Retinal pigment epithelial cell (primary cell): ENCODE results near the gene SULT2B1.

Experiments used
- DNase-seq: peaks from one replicate; pipeline ENCODE4 v3.0.0-alpha.2; 2010; ENCODE audit warnings: low read depth
- H3K4me3 ChIP-seq: 2 replicates; pipeline ENCODE4 v1.5.1; 2011; ENCODE audit warnings: mild to moderate bottlenecking, low read length, control low read depth, moderate library complexity
- CTCF ChIP-seq: conservative IDR thresholded peaks from 2 replicates; pipeline ENCODE4 v1.5.1; 2011; ENCODE audit warnings: low read depth, low read length, control low read depth, inconsistent platforms

SULT2B1 gene

DNA sequence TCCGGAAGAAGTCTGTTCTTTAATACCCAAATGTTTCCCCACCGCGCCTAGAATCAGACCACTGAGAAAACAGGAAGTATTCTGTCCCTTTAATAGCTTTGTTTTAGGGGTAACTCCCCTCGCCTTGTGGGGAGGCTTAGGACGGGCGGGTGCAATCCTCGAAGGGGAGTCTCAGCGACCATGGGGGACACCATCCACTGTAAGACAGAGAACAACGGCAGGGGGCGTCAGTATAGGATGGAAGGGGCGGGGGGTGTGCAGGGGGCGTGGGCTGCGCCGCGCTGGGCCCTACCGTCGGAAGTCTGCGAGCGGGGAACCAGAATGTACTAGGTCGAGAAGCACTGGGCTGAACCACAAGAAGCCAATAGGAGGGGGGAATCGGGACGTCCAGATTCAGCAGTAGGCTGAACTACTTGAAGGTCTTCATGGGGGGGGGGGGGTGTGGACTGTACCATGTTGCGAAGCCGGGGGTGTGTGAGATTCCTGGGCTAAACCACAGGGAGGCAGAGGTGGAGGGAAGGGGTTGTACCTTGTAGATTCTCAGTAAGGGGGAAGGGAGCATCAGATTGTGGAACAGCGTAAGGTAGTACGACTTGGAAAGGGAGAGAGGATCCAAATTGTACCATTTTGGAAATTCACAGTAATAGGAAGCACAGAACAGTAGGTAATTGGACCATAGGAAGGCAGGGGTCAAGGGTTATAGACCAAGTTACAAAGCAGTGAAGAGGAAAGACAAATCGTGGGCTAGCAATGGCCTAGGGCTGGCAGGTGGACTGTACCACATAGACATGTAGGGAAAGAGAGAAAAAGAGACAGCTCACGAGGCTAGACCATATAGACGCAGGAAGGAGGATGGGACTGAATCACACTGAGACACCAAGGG is 86.2 kb downstream of the SULT2B1 start:
- DNase-seq: peak; percentile 92
- H3K4me3 ChIP-seq: peak overlapping the region; percentile 57
- peak; percentile 26 for TF ChIP-seq CTCF

- no peak for TF ChIP-seq CTCF
- H3K4me3 ChIP-seq: no peak overlapping the region
- DNase-seq: no peak
Measured at GRCh38 chr19:48638831-48639381, 86.9 kb downstream of the SULT2B1 start.

- no peak for DNase-seq
Measured at GRCh38 chr19:48639483-48640375, 87.8 kb downstream of the SULT2B1 start.

DNA sequence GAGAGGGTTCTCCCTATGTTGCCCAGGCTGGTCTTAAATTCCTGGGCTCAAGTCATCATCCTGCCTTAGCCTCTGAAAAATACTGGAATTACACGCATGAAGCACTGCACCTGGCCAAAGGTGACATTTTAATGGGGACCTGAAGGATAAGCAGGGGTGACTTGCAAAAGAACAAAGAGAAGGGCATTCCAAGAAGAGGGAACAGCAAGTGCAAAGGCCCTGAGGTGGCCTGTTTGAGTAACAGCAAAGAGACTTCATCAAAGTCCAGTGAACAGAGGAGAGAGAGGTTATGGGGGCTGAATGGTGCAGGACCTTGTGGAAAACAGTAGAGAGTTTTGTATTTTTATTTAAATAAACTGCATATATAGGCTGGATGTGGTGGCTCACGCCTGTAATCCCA is 89.9 kb downstream of the SULT2B1 start:
- TF ChIP-seq CTCF: no peak
- no peak for DNase-seq
- H3K4me3 ChIP-seq: no peak overlapping the region

More at GRCh38 chr19:48639483-48640375, 87.8 kb downstream of the SULT2B1 start:
- H3K4me3 ChIP-seq: no peak overlapping the region
- no peak for TF ChIP-seq CTCF

DNA sequence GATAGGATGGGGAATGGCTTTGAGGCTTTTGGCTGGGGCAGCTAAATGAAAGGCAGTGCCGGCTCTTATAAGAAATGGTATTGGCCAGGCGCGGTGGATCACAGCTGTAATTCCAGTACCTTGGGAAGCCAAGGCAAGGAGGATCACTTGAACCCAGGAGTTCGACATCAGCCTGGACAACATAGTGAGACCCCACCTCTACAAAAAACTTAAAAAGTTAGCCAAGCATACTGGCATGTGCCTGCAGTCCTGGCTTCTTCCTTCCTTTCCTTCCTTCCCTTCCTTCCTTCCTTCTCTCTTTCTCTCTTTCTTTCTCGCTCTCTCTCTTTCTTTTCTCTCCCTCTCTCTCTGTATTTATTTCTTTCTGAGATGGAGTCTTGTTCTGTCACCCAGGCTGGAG is 90.9 kb downstream of the SULT2B1 start:
- H3K4me3 ChIP-seq: no peak overlapping the region
- no peak for DNase-seq
- TF ChIP-seq CTCF: no peak

- no peak for TF ChIP-seq CTCF
- DNase-seq: no peak
- peak overlapping the region; percentile 51 for H3K4me3 ChIP-seq
Measured at GRCh38 chr19:48644355-48644754, 92.4 kb downstream of the SULT2B1 start.
